HG02885 (cell line): ENCODE measurements around the gene SCARF1.

Experiments
- ATAC-seq: cut with Tn5 transposase; IDR thresholded peaks from one replicate; pipeline ENCODE4 v1.9.1; 2021; ENCODE audit warnings: mild to moderate bottlenecking; ENCODE audit not compliant: unreplicated experiment, poor library complexity

Gene SCARF1

GRCh38 chr17:1605681-1606351 is 39.7 kb downstream of the SCARF1 start:
- no peak for ATAC-seq

GRCh38 chr17:1604831-1605528 is 40.6 kb downstream of the SCARF1 start:
- no peak for ATAC-seq

GRCh38 chr17:1601571-1601970 is 44.0 kb downstream of the SCARF1 start:
- no peak for ATAC-seq

DNA sequence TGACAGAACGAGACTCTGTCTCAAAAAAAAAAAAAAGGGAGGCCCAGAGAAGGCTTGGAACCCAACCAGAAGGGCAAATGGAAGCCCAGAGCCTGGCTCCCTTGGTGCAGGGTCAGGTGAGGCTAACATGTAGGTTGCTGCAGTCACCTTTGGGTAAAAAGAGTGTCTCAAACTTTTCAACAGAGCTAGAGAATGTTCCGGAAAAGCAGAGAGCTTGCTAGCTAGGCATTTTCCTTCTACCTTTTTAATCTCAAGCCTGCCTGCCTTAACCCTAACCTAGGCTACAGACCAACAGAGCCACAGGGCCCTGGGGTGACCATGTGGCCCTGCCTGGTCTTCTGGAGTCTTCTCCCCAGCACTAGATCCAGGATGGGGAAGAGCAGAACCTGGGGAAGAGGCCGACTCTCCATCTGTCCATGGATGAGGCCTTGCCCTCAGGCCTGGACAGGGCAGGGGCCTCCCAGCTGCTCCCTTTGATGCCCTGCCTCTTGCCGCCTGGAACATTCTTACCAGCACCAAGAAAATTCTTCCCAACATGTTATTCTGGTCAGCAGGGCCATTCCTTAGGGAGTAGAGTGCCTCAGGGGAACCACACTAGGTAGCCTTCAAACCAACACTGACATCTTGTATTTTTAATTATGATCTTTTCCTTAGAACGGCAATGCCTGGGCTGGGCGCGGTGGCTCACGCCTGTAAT is 47.0 kb downstream of the SCARF1 start:
- ATAC-seq, result no peak

DNA sequence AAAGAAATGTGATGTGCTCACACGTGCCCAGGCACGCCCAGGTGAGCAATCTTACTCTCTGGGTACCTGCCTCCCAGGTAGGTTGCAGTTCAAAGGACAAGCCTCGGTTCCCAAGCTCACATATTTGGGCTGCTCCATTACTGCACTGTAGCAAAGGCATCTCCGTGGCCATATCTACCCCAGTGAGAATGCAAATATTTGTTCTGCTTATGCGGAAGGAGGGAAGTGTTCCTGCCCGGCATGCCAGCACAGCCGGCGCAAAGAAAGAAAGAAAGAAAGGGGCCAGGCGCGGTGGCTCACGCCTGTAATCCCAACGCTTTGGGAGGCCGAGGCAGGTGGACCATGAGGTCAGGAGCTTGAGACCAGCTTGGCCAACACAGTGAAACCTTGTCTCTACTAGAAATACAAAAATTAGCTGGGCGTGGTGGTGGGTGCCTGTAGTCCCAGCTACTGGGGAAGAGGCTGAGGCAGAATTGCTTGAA is 47.6 kb downstream of the SCARF1 start:
- no peak for ATAC-seq

DNA sequence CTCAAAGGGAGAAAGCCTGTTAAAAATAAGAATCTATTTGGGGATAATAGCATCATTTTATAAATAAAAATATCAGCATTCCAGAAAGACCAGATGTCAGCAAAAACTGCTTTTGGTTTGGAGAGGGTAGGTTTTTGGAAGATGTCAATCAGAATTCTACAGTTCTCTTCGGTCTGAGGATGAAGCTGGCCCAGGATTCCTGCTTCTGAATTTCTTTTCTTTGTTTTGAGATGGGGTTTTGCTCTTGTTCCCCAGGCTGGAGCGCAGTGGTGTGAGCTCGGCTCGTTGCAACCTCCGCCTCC is 52.0 kb downstream of the SCARF1 start:
- ATAC-seq, result no peak

DNA sequence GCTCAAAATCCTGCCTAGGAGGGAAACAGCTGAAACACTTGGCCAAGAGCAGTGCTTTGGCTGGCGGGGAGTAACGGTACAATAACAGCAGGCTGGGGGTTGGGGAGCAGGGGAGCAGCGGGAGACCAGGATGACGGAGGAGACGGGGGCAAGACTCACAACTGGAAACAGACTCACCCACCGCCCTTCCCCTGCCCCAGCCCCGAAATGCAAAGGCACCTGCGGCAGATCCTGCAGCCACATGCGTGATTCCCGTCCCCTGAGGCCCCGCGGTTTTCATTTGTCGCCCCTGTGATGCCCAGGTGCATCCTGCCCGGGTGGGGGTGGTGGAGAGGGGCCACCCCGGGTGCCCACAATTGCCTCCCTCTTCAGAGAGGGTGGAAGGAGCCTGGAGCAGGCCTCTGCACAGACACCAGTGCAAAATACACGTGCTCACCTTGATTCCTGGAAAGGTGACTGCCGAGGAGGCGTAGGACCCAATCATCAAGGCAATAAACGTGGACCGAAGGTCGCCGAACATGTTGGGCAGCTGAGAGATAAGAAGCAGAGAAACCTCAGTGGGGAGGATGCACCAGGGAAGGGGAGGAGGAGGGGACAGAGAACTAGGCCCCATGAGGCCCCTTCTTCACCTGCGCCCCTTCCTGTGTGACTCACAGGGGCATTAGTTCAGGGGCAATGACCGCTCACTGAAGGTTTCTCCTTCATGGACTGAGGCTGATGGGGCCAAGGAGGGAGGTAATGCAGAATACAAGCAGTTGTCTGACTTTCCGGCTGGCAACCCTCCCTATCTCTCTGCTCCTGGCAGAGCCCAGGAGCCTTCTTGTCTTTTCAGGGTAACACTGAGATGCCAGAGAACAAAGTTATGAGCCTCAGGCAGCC is 52.5 kb downstream of the SCARF1 start:
- no peak for ATAC-seq

DNA sequence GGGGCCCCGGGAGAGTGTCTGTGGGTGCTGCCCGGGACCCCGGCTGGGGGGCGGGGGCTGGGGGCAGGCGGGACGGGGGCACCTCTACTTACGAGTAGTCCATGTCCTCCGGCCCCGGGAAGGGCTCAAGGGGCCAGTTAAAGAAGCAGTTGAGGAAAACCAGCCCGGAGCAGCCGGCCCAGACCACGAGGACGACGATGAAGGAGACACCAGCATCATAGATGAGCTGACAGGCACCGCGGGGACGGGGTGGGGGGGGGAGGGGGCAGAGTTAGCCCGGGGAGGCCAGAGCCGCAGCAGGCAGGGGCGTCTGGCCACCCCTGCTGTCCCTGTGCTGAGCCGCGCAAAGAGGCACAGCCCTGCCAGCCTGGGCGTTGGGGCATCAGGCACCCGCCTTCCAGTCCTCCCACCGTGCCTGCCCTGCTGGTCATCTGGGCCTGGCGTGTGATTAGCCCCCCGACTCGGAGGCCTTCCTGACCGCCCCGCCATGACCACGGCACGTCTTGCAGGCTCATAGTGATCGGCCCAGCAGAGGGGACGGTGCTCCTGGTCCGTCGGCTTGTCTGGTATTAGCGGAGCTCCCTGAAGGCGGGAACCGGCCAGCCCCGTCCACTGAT is 54.0 kb downstream of the SCARF1 start:
- ATAC-seq, result no peak

- no peak for ATAC-seq
Observed at GRCh38 chr17:1590747-1591473, 54.6 kb downstream of the SCARF1 start.

GRCh38 chr17:1590029-1590746 is 55.3 kb downstream of the SCARF1 start:
- no peak for ATAC-seq

DNA sequence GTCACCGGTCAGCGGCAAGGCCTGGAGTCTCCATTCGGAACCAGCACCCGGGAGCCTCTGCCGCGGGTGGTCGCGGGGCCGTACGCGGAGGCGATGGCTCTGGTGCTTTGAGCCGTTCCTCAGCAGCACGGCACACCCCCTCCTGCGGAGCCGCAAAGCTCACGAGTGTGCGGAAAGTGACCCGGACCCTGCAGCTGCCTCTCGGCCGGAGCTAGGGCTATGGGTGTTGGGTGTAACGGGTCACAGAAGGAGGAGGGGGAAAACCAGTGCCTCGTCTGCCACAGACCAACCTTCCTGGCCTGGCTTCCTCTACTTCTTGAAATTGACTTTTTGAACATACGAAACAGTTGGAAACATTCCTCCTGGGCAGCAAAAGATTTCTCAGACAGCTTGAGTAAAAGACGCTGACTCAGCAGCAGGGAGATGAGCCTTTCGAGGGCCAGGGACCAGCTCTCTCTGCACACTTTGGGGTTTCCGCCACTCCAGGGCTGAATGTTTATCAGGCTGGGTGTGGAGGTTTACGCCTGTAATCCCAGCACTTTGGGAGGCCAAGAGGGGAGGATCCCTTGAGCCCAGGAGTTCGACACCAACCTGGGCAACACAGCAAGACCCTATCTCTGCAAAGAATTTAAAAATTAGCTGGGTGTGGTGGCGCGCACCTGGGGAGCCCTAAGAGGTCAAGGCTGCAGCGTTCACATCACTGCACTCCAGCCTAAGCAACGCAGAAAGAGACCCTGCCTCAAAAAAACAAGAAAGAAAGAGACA is 56.5 kb downstream of the SCARF1 start:
- no peak for ATAC-seq

GRCh38 chr17:1584167-1584566 is 61.4 kb downstream of the SCARF1 start:
- ATAC-seq, result no peak
